Measurements from ENCODE around the gene PSENEN. TPM values are rescaled to one million over a fixed set of nuclear protein-coding genes. Genes with fewer than 3 reads are reported as not detected.
A peak's percentile ranks its signal among the peaks of the same experiment; 100 is the strongest.

PSENEN gene
- total RNA-seq, 1 experiment from 2014 or later = 42.9 TPM

GRCh38 chr19:35730326-35730725 lies 15.1 kb upstream of the PSENEN start:
- Histone ChIP-seq H3F3A (ENCODE audit: low read length, unreplicated experiment) (no peaks in the 10 kb centered on the region), H3K27ac (ENCODE audit: low read length) (no peak overlapping the region), H3K9me2 (replicated peaks; ENCODE audit: low read length) (no peaks in the 10 kb centered on the region), H3K9ac (ENCODE audit: low read length) (no peak overlapping the region), H2AFZ (ENCODE audit: low read length) (no peak overlapping the region), H3K79me2 (ENCODE audit: low read length) (no peaks in the 10 kb centered on the region), H3K4me3 (ENCODE audit: low read length) (no peak overlapping the region), H4K20me1 (ENCODE audit: low read length) (no peaks in the 10 kb centered on the region), H3K4me1 (ENCODE audit: insufficient read depth, low read length) (no peaks in the 10 kb centered on the region), H3K4me2 (ENCODE audit: low read length) (no peak overlapping the region), H3K9me3 (ENCODE audit: low read length) (no peaks in the 10 kb centered on the region), H3K27me3 (ENCODE audit: low read length) (no peaks in the 10 kb centered on the region), H3K36me3 (ENCODE audit: low read depth, low read length) (peaks cover 5% of the 10 kb centered on the region)
- no TSS peak for BruUV-seq (replicated peaks)
- CTCF ChIA-PET = no interaction called here
- DNase-seq (no peak), ATAC-seq (no peak)
- intact Hi-C loops (cut with micrococcal nuclease) = no loop called here
- POLR2A ChIA-PET (ENCODE audit: unreplicated experiment) = no interaction called here
- TF ChIP-seq CTCF (conservative IDR thresholded peaks at IDR 0.05; ENCODE audit: low read depth, low read length) = no peak
- no peak for TF ChIP-seq EZH2 (IDR thresholded peaks at IDR 0.05; ENCODE audit: low read length, unreplicated experiment)
- no peak for TF ChIP-seq EZH2phosphoT487 (IDR thresholded peaks at IDR 0.05; ENCODE audit: borderline replicate concordance, low read length)

- Histone ChIP-seq H3K36me3 (ENCODE audit: low read depth, low read length) (peaks cover 2% of the 10 kb centered on the region; the same call in 1 of the 2 replicates), H3F3A (ENCODE audit: low read length, unreplicated experiment) (no peaks in the 10 kb centered on the region), H3K9me2 (replicated peaks; ENCODE audit: low read length) (no peaks in the 10 kb centered on the region), H3K27ac (ENCODE audit: low read length) (no peak overlapping the region), H3K9ac (ENCODE audit: low read length) (no peak overlapping the region), H3K79me2 (ENCODE audit: low read length) (no peaks in the 10 kb centered on the region), H3K4me3 (ENCODE audit: low read length) (no peak overlapping the region), H2AFZ (ENCODE audit: low read length) (no peak overlapping the region), H3K9me3 (ENCODE audit: low read length) (no peaks in the 10 kb centered on the region), H4K20me1 (ENCODE audit: low read length) (no peaks in the 10 kb centered on the region), H3K4me2 (ENCODE audit: low read length) (no peak overlapping the region), H3K4me1 (ENCODE audit: insufficient read depth, low read length) (no peaks in the 10 kb centered on the region), H3K27me3 (ENCODE audit: low read length) (no peaks in the 10 kb centered on the region)
- ATAC-seq (no peak), DNase-seq (peak; percentile 2)
- POLR2A ChIA-PET (ENCODE audit: unreplicated experiment) = no interaction called here
- BruUV-seq (replicated peaks) = no TSS peak
- CTCF ChIA-PET = no interaction called here
- intact Hi-C loops (cut with micrococcal nuclease) = no loop called here
- TF ChIP-seq EZH2 (IDR thresholded peaks at IDR 0.05; ENCODE audit: low read length, unreplicated experiment) (no peak), EZH2phosphoT487 (IDR thresholded peaks at IDR 0.05; ENCODE audit: borderline replicate concordance, low read length) (no peak), CTCF (conservative IDR thresholded peaks at IDR 0.05; ENCODE audit: low read depth, low read length) (no peak)
Measured at GRCh38 chr19:35731353-35731752, 14.1 kb upstream of the PSENEN start.

- ChIA-PET CTCF (no interaction called here), POLR2A (ENCODE audit: unreplicated experiment) (no interaction called here)
- no peaks in the 10 kb centered on the region for H3F3A ChIP-seq (ENCODE audit: low read length, unreplicated experiment)
- no peaks in the 10 kb centered on the region for H3K9me3 ChIP-seq (ENCODE audit: low read length)
- H3K4me2 ChIP-seq (ENCODE audit: low read length) = no peak overlapping the region
- H3K79me2 ChIP-seq (ENCODE audit: low read length) = no peaks in the 10 kb centered on the region
- H3K4me3 ChIP-seq (ENCODE audit: low read length) = no peak overlapping the region
- TF ChIP-seq EZH2phosphoT487 (IDR thresholded peaks at IDR 0.05; ENCODE audit: borderline replicate concordance, low read length) = no peak
- TF ChIP-seq EZH2 (IDR thresholded peaks at IDR 0.05; ENCODE audit: low read length, unreplicated experiment) = no peak
- no peak for TF ChIP-seq CTCF (conservative IDR thresholded peaks at IDR 0.05; ENCODE audit: low read depth, low read length)
- no peak overlapping the region for H3K9ac ChIP-seq (ENCODE audit: low read length)
- DNase-seq (no peak), ATAC-seq (no peak)
- no peaks in the 10 kb centered on the region for H3K9me2 ChIP-seq (replicated peaks; ENCODE audit: low read length)
- no peak overlapping the region for H3K27ac ChIP-seq (ENCODE audit: low read length)
- intact Hi-C loops (cut with micrococcal nuclease) = no loop called here
- H3K27me3 ChIP-seq (ENCODE audit: low read length) = no peaks in the 10 kb centered on the region
- no peaks in the 10 kb centered on the region for H3K4me1 ChIP-seq (ENCODE audit: insufficient read depth, low read length)
- no TSS peak for BruUV-seq (replicated peaks)
- H4K20me1 ChIP-seq (ENCODE audit: low read length) = no peaks in the 10 kb centered on the region
- no peak overlapping the region for H2AFZ ChIP-seq (ENCODE audit: low read length)
- H3K36me3 ChIP-seq (ENCODE audit: low read depth, low read length) = no peaks in the 10 kb centered on the region; the same call in 1 of the 2 replicates
Measured at GRCh38 chr19:35731779-35732405, 13.6 kb upstream of the PSENEN start.
